Measurements from ENCODE around the gene TMEM151A.
"Not testable (repeated sequence)": the region's sequence is repeated elsewhere in the genome, so short reads cannot be mapped to it uniquely, and the experiment has no call there.

Gene TMEM151A

DNA sequence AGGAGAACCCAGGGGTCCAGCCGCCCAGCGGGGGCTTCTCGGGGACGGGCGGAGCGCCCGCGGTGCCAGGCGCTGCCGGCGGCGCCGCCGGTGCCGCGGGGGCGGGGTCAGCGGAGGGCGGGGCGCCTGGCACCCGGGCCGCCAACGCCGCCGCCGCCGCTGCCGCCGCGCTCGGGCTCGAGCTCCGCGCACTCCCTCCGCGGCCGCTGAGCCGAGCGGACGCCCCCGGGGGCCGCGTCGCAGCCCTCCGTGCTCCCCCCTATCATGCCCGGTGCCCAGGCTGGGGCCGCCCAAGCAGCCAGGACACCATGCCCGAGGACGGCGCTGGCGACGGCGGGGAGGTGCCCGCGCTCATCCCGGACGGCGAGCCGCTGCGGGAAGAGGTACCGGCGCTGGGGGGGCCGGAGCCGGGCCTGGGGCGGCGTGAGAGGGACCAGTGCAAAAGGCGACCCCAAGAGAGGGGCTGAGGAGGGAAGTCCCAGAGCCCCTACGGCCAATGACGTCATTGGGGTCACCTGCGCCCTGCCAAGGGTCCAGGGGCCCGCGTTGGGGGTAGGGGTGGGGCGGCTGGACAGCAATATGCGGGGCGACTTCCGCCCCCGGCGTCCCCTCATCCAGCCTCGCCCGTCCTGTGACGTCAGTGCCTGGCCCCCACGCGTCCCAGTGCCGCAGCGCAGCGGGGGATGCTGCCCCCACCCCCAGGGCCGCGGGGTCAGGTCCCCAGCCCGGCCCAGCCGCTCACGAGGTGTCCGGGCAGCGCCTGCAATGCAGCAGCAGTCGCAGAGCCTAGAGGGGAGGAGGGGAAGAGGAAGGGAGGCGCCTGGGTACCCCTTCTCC, at the start of gene TMEM151A:
TMEM151A (plus strand) TSS at position 189 of the 837 bp plus-strand sequence; CDS start at position 309, 120 bp downstream.
- peak; percentile 26 for DNase-seq

DNA sequence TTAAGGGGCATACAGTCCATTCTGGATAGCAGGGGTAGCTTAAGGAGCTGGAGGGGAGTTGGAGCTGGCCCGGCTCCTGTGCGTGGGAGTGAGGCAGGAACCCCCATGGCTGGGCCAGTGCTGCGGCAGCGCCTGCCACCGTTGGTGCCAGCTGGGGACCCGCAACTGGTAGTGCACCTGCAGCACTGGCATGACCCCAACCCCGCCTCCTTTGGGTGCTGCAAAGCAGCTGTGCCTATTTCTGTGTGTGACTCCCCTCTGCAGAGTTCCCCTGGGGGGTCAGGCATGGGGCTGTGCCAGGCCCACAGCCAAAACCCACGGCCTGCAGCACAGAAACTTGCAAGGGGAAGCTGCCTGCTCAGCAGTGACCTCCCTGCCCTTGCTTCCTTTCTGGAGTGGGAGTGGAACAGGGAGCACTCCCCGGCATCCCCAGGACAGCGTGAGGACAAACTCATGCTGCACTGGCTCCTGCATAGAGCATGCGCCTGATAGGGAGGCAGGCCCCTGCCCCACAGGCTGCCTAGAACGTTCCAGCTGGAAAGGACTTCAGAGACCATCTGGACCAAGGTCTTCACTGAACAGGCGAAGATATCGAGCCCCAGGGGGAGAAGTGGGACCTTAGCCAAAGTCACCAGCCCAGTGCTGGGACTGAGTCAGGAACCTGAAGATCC, 49.5 kb upstream of the TMEM151A start:
- DNase-seq, result no peak

DNA sequence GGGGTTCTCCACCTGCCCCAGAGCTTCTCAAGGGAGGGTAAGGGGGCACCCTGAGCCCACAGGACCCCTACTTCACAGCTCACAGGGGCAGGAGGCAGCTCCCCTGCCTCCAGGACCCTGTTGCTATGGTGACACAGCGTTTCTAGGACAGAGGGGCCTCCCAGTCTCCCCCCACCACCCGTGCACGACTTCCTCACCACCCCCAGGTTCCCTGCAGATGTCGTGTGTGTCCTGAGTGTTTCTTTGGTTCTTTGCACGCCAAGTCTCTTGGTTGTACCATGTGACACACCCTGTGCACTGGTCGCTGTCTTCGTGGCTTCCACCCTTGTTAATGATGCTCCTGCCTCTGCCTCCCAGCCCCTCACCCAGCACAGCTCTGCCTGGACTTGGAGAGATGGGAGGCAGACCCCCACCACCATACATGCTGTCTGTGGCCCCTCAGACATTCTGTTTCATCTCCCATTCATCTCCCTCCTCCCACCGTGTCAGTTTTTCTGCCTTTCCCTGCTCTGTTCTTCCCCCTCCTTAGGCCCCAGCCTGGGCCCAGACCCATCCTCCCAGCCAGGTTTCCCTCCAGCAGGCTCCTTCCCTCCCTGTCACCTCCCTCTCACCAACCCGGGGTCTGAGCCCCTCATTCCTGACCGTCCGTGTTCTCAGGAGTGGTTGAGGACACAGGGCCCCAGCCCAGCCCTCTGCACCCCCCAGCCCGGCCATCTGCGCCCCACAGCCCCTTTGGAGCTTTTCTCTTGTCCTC, 47.7 kb upstream of the TMEM151A start:
- DNase-seq, result no peak

DNA sequence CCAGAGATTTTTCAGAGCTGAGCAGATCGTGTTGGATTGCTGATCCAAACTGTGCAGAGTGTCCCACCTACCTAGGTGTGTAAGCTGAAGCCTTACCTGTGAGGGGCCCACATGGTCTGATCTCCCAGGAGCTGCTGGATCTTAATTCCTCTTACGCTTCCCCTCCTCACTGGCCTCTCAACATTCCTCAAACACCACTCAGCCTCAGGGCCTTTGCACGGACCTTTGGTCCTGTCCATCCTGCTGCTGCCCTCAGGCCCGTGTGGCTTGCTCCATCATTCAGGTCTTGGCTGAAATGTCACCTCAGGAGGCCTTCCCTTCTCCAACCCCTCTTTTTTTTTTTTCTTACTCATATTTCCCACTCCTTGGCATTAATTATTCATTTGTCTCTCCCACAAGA, 44.4 kb upstream of the TMEM151A start:
- DNase-seq, result no peak

DNA sequence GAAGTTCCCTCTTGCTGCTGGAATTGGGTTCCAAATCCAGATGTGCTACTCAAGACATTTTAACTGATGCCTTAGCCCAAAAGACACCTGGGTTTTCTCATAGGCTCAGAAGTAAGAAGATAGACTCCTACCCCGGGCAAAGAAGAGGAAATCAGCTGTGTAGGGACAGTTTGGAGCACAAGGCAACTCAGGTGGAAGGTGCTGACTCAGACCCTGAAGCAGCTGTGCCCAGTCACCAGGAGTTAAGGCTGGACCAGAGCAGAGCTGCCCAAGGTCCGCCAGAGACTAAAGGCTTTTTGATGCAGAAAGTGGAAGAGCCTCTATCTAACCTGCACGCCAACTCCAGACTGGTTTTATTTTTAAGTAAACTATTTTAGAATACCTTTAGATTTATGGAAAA, 43.9 kb upstream of the TMEM151A start:
- DNase-seq, result no peak

DNA sequence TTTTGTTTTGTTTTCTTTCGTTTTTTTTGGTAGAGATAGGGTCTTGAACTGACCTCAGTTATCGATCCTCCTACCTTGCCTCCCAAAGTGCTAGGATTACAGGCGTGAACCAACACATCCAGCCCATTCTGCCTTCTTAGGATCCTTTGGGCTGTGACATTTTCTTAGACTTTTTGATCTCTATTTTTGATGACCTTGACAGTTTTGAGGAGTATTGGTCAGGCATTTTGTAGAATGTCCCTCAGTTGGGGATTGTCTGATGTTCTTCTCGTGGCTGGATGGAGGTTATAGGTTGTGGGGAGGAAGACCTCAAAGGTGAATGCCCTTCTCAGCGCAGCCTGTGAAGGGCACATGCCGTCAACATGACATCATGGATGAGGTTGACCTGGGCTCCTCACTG, 42.8 kb upstream of the TMEM151A start:
- no peak for DNase-seq

DNA sequence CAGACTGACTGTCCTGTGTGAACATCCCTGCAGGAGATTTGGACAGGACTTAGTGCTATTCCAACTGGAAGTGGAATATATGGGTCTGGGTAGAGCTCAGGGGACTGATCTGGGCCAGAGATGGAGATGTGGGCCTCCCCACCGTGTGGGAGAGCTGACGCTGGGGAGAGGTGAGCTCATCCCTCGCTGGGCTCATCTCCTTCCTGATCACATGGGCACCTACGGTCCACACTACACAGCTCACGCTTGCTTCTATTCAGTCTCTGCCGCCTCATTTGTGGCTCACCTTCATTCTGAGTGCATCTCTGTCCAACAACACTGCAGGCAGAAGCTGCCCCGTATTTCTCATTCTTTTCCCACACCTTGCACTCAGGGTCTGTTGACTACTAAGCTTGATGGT, 39.9 kb upstream of the TMEM151A start:
- no peak for DNase-seq

DNA sequence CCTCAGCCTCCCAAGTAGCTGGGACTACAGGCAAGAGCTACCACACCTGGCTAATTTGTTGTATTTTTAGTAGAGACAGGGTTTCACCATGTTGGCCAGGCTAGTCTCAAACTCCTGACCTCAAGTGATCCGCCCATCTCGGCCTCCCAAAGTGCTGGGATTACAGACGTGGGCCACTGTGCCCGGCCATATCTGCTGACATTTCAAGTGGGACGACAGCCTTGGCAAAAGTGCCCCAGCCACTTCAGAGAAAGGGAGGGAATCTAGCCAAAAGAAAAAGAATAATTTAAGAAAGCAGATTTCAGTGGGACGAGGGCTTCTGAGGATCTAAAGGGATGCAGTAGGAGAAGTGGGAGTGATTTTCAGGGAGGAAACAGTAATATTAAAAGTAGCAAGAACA, 38.6 kb upstream of the TMEM151A start:
- not testable (repeated sequence) for DNase-seq

DNA sequence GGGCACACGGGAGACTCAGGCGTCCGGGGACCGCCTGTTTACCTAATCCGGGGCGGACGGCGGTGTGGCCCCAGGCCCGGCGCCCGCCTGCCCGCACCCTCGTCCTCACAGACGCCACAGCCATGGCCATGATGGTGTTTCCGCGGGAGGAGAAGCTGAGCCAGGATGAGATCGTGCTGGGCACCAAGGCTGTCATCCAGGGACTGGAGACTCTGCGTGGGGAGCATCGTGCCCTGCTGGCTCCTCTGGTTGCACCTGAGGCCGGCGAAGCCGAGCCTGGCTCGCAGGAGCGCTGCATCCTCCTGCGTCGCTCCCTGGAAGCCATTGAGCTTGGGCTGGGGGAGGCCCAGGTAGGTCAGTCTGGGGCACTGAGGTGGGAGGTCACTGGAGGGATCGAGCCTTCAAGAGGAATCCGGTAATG, 33.2 kb upstream of the TMEM151A start:
- no peak for DNase-seq

DNA sequence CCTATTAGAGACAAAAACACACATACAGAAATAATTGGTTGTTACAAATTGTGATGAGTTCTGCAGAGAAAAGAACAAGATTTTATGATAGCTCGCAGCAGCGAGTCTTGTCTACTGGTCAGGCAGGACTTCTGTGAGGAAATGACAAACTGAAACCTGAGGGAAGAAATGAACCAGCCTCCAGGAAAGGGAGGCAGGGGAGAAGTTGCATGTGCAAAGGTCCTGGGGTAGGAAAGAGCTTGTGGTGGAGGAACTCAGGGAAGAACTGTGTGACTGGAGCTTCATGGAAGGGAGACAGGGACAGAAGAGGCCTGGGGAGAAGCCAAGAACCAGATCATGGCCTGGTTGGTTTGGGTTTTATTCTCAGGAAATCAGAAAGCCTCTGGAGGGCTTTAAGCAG, 32.5 kb upstream of the TMEM151A start:
- no peak for DNase-seq

DNA sequence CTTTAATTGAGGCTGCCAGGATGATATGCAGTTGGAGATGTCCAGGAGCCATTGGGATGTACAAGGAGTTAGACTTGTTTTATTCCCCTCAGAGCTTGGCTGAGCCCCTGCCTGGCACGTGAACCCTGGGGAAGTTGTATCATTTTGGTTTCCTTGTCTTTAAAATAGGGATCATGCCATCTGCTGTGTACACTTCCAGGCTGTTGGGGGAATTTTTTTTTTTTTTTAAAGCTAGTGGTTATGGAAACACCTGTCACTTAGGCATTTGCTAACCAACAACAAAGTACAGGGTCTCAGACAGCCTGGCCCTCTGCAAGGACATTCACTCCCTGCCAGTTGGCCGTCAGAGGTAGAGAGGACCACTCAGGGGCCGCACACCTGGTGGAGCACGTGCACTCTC, 31.7 kb upstream of the TMEM151A start:
- DNase-seq, result no peak

DNA sequence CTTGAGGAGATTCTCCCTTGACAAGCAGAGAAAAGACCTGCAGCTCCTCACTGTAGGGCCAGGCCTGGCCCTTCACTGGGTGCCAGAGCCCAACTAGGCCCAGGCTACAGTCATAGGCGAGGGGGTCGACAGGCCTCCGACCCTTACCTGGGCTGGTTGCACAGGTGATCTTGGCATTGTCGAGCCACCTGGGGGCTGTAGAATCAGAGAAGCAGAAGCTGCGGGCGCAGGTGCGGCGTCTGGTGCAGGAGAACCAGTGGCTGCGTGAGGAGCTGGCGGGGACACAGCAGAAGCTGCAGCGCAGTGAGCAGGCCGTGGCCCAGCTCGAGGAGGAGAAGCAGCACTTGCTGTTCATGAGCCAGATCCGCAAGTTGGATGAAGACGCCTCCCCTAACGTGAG, 30.1 kb upstream of the TMEM151A start:
- no peak for DNase-seq

DNA sequence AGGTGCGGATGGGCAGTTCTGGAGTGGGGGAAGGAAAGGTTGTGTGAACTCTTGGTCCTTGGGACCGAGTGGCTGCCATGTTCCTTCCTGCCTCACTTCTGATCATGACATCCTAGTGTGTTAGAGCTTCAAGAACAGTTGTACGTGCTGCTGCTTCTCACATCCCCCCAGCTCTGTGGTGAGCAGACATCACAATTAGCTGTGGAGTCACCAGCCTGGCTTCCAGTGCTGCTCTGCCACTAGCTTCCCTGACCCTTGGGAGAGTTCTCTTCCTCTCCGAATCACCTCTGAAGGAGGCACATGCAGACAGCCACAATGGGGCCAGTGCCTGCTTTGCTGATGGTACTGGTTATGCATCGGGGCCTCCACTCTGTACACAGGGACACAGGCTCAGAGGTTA, 29.5 kb upstream of the TMEM151A start:
- DNase-seq, result no peak

DNA sequence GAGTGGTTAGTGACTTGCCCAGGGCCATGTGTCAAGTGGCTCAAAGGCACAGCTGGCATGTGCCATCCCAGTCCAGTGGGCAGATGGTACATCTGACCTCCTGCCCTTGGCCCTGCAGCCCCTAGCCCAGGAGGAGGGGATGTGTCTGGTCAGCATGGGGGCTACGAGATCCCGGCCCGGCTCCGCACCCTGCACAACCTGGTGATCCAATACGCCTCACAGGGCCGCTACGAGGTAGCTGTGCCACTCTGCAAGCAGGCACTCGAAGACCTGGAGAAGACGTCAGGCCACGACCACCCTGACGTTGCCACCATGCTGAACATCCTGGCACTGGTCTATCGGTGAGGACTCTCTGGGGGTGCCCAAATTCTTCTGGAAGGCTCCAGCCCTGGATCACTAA, 29.0 kb upstream of the TMEM151A start:
- no peak for DNase-seq

DNA sequence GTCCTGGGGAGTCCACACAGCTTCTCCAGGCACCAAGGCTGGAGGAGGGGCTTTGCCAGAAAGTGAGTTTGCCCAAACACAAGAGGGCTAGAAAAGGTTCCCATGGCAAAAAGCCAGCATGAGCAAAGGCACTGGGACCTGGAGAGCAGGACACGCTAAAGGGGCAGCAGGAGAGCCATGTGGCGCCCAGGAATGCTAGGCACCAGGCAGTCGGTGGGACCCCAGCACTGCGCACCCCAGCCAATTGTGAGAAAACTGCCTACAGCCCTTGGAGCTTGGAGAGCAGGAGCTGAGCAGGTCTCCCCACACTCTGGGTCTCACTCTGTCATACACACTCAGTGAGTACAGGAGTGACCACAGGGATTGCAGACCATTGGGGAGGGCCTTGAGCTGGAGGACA, 28.5 kb upstream of the TMEM151A start:
- no peak for DNase-seq

DNA sequence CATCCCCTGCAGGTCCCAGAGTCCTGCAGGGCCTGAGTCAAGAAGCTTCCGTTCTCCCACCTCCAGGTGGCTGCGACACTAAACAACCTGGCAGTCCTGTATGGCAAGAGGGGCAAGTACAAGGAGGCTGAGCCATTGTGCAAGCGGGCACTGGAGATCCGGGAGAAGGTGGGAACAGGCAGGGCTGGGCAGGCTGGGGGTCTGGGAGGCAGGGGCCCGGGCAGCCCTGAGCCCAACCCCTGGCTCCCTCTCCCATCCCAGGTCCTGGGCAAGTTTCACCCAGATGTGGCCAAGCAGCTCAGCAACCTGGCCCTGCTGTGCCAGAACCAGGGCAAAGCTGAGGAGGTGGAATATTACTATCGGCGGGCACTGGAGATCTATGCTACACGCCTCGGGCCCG, 27.9 kb upstream of the TMEM151A start:
- DNase-seq, result no peak

DNA sequence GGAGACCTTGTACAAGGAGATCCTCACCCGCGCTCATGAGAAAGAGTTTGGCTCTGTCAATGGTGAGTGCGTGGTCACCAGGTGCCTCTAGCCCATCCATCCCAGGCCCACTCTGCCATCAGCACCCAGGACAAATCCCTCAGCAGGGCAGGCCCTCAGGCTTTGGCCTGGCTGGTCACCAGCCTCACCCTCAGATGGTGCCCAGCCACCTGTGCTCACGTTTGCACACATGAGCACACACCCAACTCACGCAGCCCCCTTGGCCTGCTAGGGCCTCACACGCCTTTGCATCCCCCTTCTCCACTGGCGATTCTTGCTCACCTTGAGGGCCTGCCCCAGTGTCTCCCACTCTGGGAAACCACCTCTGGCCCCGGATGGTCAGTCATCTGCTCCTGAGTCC, 27.3 kb upstream of the TMEM151A start:
- no peak for DNase-seq

DNA sequence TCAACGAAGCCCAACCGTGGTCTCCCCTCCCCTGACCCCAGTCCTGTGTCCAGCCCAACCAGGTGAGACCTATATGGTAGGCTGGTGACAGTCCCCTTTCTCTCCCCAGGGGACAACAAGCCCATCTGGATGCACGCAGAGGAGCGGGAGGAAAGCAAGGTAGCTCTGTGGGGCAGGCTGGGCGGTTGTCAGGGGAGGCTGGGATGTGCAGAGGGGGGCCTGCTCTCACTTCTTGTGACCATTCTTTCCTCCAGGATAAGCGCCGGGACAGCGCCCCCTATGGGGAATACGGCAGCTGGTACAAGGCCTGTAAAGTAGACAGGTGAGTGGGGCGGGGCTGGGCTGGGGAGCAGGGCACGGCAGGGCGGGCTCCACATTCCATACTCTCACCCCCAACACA, 26.8 kb upstream of the TMEM151A start:
- DNase-seq, result peak; percentile 51

DNA sequence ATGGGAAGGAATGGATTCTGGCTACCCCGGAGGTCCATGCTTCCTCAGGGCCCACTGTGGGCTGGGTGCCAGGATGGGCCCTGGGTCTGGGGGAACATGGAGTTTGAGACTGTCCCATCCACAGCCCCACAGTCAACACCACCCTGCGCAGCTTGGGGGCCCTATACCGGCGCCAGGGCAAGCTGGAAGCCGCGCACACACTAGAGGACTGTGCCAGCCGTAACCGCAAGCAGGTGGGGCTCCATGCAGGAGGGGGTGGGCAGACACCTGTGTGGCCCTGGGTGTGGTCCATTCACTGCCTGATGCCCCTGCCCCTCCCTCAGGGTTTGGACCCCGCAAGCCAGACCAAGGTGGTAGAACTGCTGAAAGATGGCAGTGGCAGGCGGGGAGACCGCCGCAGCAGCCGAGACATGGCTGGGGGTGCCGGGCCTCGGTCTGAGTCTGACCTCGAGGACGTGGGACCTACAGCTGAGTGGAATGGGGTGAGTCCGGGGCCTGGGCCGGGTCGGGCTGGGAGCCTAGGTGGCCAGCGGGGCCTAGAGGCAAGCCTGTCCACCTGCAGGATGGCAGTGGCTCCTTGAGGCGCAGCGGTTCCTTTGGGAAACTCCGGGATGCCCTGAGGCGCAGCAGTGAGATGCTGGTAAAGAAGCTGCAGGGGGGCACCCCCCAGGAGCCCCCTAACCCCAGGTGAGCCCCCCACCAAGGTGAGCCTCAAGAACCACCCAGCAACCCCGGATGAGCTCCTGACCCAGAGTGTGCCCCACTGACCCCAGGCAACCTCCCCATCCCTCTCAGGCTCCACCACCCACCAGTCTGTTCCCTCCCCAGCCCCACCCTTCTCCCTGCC, 25.9 kb upstream of the TMEM151A start:
- DNase-seq, result no peak

DNA sequence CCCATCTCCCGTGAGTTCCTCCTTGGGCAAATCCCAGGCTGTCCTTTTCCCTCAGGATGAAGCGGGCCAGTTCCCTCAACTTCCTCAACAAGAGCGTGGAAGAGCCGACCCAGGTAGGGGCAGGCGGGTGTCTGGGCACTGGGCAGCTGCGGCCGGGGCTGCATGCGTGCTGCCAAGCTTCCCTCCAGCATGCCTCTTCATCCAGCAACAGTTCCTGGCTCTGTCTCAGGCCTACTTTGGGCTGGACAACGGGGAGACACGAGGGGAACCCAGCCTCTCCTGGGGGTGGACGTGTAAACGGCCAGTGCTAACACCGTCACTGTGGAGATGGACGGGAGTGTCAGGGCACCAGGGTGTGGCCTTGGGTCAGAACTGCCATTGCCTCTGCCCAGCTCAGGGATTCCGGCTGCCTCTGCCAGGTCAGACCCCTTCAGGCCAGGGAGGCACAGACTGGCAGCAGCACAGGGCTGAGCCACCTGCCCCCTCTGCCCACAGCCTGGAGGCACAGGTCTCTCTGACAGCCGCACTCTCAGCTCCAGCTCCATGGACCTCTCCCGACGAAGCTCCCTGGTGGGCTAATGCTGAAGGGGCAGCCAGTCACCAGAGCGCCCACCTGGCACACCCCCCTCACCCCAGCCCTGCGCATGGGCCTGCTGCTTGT, 25.2 kb upstream of the TMEM151A start:
- no peak for DNase-seq

DNA sequence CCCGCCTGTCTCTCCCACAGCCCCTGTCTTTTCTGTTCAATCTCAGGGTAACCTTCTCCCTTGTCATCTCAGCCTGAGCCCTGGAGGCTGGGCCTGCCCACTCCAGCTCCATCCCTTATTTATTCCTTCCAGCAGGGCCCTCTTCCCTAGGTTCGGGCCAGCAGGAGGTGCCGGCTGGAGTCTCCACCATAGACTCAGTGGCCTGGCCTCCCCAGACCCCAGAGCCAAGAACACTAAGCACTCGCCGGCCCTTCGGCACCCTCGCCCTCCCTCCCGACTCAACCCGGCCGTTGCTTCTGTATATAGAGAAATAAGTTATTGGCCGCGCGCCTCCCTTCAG, 24.7 kb upstream of the TMEM151A start:
- no peak for DNase-seq
